GM18867 (cell line): ENCODE measurements around the gene CHURC1.
A peak's percentile ranks its signal among the peaks of the same experiment; 100 is the strongest.

Source experiments
- ATAC-seq: cut with Tn5 transposase; IDR thresholded peaks from one replicate; pipeline ENCODE4 v1.9.1; 2021; ENCODE audit warnings: mild to moderate bottlenecking, moderate library complexity; ENCODE audit not compliant: unreplicated experiment

The CHURC1 gene

DNA sequence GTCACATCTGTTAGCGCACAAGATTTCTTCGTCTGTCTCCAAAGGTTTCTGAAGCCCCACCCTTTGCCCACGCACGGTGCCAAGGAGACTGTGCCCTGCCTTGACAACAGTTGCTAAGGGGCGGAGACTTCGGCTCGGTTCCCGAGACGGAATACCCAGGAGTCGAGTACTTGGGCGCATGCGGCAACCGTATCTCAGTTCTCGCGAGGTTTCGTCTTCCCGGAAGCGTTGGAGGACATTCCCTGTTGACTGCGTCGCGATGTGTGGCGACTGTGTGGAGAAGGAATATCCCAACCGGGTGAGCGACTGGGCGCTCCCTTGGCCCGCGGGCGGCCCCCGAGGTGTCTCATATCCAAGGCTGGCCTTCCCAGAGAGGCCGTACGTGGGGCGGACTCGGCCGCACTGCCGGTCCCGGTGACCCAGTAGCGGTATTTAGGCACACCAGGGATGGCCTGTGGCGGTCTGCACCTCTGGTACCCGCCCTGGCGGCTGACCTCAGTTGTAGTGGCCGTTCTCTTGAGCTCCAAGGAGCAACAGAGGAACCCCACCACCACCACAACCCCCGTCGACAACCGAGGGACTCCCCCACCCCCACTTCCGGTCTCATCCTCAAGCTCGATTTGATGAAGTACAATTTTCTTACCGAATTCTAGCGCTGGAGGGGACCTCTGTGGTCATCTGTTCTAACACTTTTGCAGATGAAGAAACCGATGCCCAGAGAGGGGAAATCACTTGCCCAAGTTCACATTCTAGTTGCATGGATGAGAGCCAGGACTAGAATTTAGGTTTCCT lies at the start of gene CHURC1:
TSS of gene CHURC1 (plus strand) at position 219 of the 792 bp plus-strand sequence. CDS start at position 260, 41 bp downstream.
- peak; percentile 97 for ATAC-seq

DNA sequence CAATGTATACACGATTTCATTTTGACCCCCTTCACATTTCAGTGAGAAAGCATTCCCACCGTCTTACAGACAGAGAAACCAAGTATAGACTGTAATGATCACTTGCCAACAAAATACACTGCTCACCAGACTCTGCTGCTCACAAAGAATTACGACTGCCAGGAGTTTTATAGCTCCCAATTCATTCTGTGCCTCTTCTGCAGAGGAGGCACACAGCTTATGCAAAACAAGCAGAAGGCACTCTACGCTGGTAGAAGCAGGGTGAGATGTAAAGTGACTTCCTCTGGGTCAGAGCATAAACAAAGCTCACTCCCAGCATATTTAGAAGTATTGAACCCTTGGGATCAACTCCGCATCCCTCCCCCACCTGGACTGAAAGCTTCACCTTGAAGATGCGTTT lies 49.1 kb upstream of the CHURC1 start:
- ATAC-seq, result no peak

DNA sequence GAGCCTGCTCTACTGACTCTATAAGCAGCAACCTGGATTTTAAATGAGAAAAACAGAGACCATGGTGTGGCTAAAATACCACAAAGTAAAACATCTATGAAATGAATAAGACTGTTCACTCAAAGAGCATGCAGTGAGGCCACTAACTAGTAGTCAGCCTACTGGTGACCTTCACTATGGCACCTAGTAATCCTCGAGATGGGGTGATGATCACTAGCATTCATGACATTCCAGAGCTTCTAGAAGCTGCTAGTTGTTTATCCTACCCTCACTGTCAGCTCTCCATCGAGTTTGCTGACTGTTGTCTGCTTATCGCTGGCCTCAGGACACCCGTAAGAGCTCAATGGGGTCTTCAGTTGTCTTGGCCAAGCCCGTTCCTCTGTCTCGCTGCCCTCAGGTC lies 48.3 kb upstream of the CHURC1 start:
- ATAC-seq, result no peak

DNA sequence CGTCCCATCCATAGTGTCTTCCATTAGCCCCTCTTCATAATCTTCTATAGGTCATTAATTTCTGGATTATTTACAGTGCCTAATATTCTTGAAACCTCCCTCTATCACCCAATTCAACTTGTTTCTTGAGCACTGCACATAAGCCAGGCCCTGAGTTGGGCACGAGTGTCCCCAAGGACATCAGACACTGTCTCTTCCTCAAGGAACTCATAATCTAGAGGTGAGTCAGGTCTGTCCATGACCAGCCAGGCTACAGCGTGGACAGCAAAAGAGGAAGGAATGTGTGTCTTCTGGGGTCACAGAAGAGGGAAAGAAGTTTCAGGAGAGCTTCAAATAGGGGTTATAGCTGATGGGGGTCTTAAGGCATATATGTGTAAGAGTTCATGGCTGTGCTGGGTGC lies 47.1 kb upstream of the CHURC1 start:
- no peak for ATAC-seq

DNA sequence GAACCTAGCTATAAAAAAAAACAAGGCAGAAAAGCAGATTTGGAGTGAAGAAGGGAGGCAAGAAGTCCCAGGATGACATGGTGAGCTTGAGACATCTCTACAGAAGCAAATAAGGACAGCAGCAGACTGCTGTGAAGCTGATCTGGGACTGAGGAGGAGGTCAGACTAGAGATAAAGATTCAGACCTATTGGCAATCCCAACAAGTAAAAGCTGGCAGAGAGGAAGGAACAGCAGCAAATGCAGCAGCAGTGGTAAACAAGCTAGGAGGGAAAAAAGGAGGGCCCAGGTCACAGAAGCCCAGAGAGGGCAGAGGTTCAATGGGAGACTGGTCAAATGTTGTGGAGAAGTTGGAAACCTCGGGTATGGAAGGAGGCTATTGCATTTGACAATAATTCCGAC lies 45.9 kb upstream of the CHURC1 start:
- ATAC-seq, result no peak

DNA sequence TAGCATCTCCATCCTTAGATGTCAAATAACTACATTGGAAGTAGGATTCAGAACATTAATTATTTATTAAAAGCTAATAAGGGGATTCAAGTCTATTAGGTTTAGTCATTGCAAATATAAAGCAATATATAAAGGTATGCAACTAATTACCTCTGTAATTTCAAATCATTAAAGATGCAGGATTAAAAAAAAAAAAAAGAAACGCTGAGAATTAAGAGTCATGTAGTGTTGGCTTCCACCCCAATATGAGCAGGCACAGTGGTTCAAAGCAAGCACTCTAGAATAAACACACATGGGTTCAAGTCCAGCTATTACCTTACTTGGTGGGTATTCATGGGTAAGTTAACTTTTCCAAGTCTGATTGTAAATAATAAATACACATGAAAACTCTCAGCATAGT lies 45.4 kb upstream of the CHURC1 start:
- ATAC-seq, result no peak

DNA sequence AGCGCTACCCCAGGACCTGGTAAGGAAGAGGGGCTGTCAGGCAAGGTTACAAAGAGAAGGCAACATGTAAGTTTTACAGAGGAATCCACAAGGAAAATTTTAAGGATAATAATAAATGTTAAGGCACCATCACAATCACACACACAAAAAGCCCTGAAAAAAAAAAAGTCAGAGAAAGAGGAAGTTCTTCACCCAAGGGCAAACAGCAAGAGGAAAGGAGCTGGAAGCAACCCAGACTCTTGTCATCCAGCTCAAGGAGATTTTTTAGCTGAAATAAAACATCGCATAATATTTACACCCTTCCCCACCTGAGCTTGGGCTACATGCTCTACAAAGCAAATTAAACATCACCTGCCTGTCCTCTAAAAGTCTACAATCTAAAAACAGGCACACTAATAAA lies 44.1 kb upstream of the CHURC1 start:
- no peak for ATAC-seq

DNA sequence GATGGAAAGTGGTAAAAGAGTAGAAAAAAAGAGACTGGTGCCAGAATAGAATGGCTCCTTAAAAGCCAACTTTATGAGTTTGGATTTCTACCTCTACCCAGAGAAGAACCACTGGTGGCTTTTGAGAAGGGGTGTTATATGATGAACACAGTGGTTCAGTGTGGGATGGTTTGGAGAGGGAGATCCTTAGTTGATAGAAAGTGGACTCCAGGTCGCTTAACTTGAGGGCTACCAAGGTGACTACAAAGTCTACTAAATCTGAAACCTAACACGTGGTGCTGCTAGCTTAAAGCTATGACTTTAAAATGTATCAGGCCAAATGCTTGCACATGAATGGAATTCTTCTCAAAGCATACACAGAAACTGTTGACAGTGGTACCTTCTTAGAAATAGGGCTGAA lies 42.9 kb upstream of the CHURC1 start:
- ATAC-seq, result no peak

DNA sequence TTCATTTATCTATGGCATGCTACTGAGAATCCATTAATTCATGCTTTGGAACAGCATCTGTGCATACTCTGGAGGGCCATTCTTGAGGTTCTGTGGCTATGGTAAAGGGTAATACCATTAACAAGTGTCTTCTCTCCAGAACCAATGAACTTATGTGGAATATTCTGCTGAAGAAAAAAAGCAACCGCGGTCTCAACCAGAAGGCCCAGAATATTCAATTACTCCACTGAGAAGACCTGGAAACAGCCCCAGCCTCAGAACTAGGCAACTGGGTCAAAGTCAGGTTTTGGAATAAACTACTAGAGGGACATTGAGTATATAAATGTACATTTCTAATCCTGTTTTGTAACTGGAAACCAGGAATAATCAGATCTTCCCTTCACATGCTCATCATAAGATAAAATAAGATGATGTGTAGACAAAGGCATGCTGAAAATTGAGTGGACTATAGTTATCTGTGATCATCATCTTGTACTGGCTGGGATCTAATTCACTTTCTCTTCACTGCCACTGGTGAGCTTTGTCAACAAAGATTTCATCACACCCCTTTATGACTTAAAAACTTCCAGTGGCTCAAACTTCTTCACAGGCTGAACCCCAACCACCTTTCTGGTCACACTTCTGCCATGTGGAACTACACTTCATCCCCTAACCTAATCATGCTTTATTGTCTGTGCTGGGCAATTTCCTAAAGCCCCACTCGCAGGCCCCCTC lies 40.6 kb upstream of the CHURC1 start:
- ATAC-seq, result no peak

DNA sequence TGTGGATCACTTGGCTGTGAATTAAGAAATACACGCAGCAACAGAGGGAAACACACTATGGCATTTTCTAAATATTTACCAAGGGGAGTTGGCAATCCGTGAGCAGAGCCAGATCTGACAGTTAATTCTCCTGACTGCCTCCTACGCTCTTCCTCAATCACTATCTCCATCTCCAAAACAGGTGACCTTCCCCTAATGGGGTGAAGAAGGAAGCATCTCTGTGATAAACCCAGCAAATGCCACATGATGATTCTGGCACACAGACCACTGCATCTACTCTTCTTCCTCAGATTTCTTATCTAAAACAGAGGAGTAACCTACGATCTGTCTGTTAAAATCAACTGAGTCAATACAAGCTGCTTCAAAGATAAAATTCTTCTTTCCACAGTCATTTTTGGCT lies 38.9 kb upstream of the CHURC1 start:
- ATAC-seq, result no peak

DNA sequence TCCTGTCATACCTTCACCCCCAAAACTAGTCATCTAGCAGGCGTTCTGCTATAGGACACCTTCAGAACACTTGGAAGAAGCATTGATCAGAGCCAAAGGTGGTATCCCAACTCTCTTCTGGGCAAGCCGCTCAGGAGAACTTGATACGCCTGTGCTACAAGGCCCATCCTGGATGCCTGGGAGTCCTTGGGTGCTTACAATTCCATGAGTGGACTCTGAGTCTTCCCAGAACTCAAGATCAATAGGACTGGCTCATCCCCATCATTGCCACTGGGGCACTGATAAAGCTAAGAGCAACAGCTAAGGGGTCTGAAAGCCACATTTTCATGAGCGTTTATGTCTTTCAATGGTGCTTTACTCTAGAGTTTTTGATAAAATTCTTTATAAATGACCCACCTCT lies 36.4 kb upstream of the CHURC1 start:
- ATAC-seq, result no peak

DNA sequence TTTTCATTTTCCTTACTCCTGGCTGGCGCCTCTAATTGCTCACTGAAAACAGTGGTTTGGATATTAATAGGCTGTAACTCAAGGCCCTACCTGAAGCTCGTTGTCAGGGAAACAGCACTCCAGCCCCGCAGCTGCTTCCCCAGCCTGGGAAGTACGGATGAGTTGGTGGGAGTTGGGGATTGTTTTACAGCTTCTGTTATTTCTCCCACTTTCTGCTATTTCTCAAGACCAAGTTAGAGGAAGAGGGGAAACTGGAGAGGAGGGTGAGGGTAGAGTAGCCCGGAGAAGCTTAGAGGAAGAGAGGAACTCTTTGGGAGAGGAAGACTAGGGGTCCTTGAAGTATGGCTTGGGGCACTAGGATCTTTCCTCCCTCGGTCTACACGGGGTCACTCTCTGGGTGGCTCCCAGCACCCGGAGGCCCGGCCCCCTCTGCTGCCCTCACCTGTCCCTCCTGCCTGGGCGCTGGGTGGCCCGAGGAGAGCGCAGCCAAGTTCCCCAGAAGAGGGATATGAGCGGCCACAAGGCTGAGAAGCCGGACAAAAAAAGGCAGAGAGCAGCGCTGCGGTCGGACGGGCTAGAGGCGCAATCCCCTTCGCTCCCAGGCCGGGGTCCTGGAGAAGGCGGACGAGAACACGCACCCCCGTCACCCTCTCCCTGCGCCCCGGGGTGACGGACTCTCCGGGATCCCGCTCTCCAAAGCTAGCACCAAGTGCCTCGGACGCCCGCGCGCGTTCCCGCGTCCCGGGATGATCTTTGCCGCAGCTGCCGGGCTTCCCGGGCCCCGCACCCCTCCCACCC lies 35.2 kb upstream of the CHURC1 start:
- ATAC-seq, result no peak

DNA sequence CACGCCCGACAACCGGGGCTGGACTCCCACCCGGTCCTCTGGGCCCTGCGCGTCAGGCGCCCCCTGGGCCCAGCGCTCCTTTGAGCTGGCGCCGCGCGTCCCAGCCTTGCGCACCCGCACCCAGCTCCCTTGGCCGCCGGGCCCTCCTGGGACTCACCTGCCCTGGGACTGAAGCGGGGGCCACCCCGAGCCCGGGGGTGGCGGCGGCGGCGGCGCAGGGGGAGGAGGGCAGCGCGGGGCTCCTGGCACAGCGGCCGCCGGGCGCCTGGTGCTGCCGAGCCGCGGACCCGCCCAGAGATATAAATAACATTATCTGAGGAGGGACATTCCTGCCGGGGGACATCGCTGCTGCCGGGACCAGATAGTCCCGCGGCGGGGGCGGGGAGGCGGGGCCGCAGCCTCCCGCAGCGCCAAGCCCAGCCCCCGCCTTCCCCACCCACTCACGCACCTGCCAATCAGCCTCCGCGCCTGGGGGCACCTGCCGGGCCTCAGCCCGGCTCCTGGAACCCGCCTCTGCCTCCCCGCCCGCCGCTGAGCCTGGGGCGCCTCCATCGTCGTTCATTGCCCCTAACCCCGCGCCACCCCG lies 34.5 kb upstream of the CHURC1 start, which contains the start of gene SPTB:
TSS of gene SPTB (minus strand) at position 273 of the 586 bp plus-strand sequence. CDS start 56,813 bp downstream, outside the sequence.
- ATAC-seq, result peak; percentile 73

DNA sequence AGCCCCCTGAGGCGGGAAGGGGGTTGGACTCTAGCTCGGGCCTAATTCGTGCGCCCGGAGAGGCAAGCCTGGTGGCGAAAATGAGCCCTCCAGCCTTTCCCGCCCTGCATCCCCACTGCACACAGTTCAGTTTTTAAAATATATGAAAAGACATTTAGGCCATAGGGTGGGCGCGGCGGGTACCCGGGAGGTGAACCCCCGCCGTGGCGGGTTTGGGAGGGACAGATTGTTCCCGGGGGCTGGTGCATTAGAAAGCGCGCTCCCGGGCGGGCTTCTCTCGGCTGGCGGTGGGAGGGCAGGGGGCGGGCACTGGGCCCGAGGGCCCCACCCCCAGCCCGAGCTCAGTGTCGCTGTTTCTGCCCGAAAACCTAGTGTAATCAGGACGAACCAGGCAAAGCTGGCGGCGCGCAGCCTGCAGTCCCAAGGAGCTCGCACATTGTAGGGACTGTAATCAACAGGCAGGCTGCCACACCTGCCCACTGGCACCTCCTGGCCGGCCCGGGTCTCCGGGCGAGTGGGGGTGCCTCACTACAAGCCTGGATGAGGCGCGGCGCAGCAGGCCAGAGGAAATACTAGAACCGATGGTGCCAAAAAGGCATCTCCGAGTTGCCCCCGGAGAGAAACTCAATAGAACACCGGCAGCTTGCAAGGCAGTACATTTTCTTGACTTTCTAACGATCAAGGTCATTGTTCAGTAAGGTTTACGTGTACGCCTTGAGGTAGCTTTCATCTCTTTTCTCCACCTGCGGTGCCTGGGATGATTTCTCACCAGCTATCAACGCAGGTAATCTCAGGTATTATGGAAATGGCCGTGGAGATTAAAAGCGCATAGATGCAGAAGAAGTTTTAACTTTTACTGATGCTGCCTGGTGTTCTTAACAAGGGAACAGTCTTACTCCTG lies 33.8 kb upstream of the CHURC1 start:
- peak; percentile 55 for ATAC-seq

DNA sequence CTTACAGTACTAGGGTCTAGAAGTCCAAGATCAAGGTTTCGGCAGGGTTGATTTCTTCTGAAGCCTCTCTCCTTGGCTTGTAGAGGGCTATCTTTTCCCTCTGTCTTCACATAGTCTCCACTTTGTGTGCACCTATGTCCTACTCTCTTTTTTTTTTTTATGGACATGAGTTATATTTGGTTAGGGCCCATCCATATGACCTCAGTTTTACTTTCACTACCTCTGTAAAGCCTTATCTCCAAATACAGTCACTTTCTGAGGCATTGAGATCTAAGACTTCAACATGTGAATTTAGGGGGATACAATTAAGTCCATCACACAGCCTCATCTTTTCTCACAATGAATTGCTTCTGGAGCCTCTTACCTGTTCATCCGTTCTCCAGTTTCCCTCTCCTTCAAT lies 28.7 kb upstream of the CHURC1 start:
- ATAC-seq, result no peak

DNA sequence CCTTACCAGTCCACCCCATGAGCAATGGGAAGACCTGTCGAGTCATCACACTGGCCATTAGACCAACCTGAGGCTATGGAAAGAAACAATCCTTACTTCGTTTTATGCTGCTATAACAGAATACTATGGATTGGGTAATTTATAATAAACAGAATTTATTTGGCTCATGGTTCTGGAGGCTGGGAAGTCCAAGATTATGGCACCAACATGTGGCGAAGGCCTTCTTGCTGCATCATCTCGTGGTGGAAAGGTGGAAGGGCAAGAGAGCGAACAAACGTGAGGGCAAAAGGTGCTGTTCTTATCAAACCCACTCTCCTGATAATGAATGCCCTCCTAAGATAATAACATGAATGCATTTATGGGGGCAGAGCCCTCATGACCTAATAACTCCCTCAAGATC lies 24.9 kb upstream of the CHURC1 start:
- no peak for ATAC-seq

DNA sequence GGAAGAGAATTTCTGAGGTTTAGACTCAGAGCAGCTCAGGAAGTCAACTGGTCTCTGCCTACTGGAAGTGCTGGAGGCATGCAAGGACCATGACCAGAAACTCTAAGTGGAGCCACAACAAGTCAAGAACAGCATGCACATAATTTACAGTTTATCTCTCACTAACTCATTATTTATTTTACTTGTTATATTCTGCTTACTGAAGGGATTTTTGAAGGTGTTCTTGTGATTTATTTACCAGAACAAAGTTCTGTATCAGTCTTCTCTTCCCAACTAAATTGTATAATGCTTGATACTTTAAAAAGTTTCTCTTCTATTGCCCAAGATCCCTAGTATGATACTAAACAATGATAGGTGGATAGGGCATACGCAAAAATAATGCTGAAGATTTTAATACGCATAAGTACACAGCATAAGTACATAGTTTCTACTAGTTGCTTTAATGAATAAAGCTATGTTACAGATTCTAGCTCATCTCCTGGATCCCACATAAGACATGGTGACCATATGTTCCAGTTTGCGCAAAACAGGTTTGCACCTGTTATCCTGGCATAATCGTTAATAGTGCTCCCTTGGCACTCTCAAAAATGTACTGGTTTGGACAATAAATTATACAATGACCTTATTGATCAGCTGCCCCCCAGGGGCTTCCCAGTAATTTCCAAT lies 22.9 kb upstream of the CHURC1 start:
- ATAC-seq, result no peak

DNA sequence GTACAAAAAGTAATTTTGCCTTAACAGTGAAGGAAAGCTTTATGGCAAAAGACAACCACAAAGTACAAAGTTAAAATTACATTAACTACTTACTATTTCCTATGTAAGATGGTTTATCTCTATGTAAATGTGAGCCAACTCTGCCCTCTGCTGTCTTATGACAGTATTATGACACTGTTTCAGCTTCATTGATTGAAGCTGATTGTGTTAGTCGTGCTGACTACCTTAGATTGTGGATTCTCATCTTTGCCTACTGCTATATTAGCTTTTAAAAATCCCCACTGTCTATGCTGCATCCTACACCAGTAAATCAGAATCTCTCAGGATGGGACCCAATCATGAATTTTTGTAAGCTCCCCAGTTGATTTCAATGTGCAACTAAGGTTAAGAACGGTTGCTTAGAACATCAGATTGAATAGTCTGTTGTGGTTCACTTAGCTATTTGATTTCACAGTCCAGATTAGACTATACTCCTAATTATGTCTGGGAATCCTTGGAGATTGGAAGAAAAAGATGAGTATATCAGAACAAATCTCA lies 22.3 kb upstream of the CHURC1 start:
- no peak for ATAC-seq

DNA sequence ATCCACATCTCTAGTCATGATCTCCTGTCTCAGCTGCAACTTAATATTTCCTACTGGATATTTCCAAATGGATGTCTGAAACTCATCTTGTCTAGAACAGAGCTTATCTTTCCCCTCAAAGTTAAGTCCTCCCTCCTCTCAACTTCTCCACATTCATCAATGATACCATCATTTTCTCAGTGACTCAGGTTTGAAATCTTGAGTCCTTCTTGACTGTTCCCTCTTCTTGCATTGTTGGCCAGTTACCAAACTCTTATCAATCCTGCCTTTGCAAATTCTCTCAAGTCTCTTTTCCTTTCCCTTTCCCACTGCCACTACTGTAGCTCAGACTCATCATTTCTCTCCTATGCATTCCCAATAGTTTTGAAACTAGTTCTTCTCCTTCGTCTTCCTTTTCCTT lies 14.3 kb upstream of the CHURC1 start:
- ATAC-seq, result no peak
